Heart right ventricle (tissue), 16 donors: Measurements from ENCODE around the gene MFAP3. TPM values are rescaled to one million over a fixed set of nuclear protein-coding genes. Genes with fewer than 3 reads are reported as not detected.
A peak's percentile ranks its signal among the peaks of the same experiment; 100 is the strongest.

ENCODE experiments used
- ATAC-seq, 8 donors: fragments of 200-7000 bp; cut with Tn5 transposase; one replicate each; pipeline ENCODE4 v1.9.1; 2020; ENCODE audit warnings: mild to moderate bottlenecking in 8 of 8, moderate library complexity in 8 of 8, moderate number of reproducible peaks in 1 of 8
- DNase-seq, 2 donors: peaks; one replicate each; pipeline ENCODE4 v3.0.0-alpha.2; 2020
- H3K27ac ChIP-seq, 10 donors: fragments of 200-600 bp; sonication (generic) in 2 of 10; one replicate each; pipeline versions ENCODE4 v1.5.0 to v1.8.0; 2020 to 2022; ENCODE audit warnings: mild to moderate bottlenecking in 3 of 10
- H3K27me3 ChIP-seq, 7 donors: fragments of 200-600 bp; one replicate each; pipeline ENCODE4 v1.8.0; 2021 to 2022; ENCODE audit warnings: mild to moderate bottlenecking in 2 of 7
- H3K36me3 ChIP-seq, 9 donors: fragments of 200-600 bp; sonication (generic) in 1 of 9; one replicate each; pipeline versions ENCODE4 v1.5.0 to v1.8.0; 2020 to 2022; ENCODE audit warnings: mild to moderate bottlenecking in 2 of 9
- H3K4me1 ChIP-seq, 9 donors: fragments of 200-600 bp; sonication (generic) in 1 of 9; one replicate each; pipeline versions ENCODE4 v1.5.0 to v1.8.0; 2020 to 2022; ENCODE audit warnings: mild to moderate bottlenecking in 4 of 9
- H3K4me3 ChIP-seq, 10 donors: fragments of 200-600 bp; sonication (generic) in 2 of 10; one replicate each; pipeline versions ENCODE4 v1.5.0 to v1.8.0; 2020 to 2022; ENCODE audit warnings: mild to moderate bottlenecking in 7 of 10, moderate library complexity in 2 of 10
- H3K9me3 ChIP-seq, 11 donors: fragments of 200-600 bp in 10 of 11; sonication (generic) in 2 of 11; one replicate each; pipeline versions ENCODE4 v1.5.0 to v1.8.0; 2013 to 2022; ENCODE audit warnings: mild to moderate bottlenecking in 2 of 11, control low read depth in 1 of 11, moderate library complexity in 1 of 11
- WGBS, 2 donors: extraction: QIAGEN DNeasy Blood & Tissue Kit; methylation state at CpG; one replicate each; pipeline ENCODE4 v1.1.7; 2013; ENCODE audit warnings: inconsistent platforms in 1 of 2; 5-methylcytosine and 5-hydroxymethylcytosine counted together
- intact Hi-C, 10 donors: fragments of 100-400 bp; cut with DNase I; formaldehyde crosslinking; loops; one replicate each; pipeline versions ENCODE4 v1.11.1 to v1.14.2; 2022
- polyA plus RNA-seq, 2 donors: library from polyadenylated mRNA; stranded (reverse); fragments of 200-250 nt; gene quantifications; one replicate each; pipeline ENCODE4 v1.2.3, GENCODE V29; 2013
- total RNA-seq, 10 donors: library from RNA; stranded (reverse); fragmentation: NEBNext Ultra II Directional in 3 of 10; extraction: Animal tissue kit (Norgen Biotek cat#: 25700) in 3 of 10; gene quantifications; one replicate each; pipeline versions ENCODE4 v1.2.1 to v1.2.4, GENCODE V29; 2021 to 2023
- TF ChIP-seq, protein P1 (sequence below), 9 donors: fragments of 200-600 bp; sonication (generic) in 2 of 9; IDR thresholded peaks; one replicate each; pipeline versions ENCODE4 v1.5.0 to v1.8.0; 2021 to 2022; ENCODE audit warnings: antibody characterized with exemption in 9 of 9, mild to moderate bottlenecking in 5 of 9, moderate library complexity in 1 of 9
- donor health status: Arrhythmogenic right ventricular cardiomyopathy.
- donor health status: ischemic (EF 13 %, LVEDD 7.1; RV severe dilation, severe dysfunction).
- donor health status: healthy with polysubstance abuse.
- donor health status: DM: no; HTN: yes; CAD: no.
- donor health status: DM: no; HTN: no; CAD: no.
- donor health status: ischemic (EF 25% LVEDD 6.9; RV normal size, moderate dysfunction).
- donor health status: ischemic (EF 25% LVEDD 5.7; RV mildly dilated, moderate dysfunction).
- donor health status: healthy.
- donor health status: DM: yes; HTN: yes; CAD: no.
- donor health status: Ischemic cardiomyopathy.
- donor health status: ischemic (EF 35%, LVEDD 5.7; RV mildly dilated, moderate dysfunction).
- donor health status: nonischemic (EF 11% LVEDD 7.7; RV severe dilation, severe dysfunction).
- donor health status: DM: yes; HTN: yes; CAD: no.
- donor health status: PGD.
- donor health status: ischemic (EF 29% LVEDD 5.4; RV normal size, mild dysfunction).
- donor health status: nonischemic (EF 23%, LVEDD 6.1; RV moderate dilation, normal function).

Gene MFAP3
- total and polyA plus RNA-seq, 12 donors = 2.7 to 44.3 (median 32.2) TPM

DNA sequence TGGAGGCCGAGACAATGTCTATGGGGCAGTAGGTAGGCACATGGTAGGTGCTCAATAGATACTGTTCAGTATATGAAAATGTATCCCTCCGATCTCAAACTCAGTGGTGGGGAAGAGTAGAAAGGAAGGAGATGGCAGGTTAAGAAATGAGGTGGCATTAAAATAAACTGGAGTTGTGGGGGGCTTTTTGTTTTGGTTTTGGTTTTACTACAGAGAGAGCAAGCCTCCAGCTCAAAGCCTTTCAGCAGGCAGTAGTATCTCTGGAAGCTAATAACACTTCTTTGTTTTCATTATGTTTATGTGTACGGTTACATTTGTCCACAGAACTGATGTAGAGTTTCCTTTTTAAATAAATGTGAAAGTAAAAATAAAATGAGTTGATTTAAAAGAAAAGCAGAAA lies 8.6 kb downstream of the MFAP3 start:
- WGBS, 2 donors = 80 to 88% methylated on average over 3 of the region's 3 CpGs
- no peak for DNase-seq
- intact Hi-C loops = no loop called here
- Histone ChIP-seq H3K27me3 (no peaks in the 10 kb centered on the region), H3K27ac (peak overlapping the region in 1 of 10 donors; percentile 5), H3K36me3 (peaks cover 0 to 46% (median 5%) of the 10 kb centered on the region in 9 donors), H3K4me1 (peaks cover 0 to 75% (median 45%) of the 10 kb centered on the region in 9 donors), H3K9me3 (no peaks in the 10 kb centered on the region), H3K4me3 (no peak overlapping the region)
- TF ChIP-seq, protein P1, sequence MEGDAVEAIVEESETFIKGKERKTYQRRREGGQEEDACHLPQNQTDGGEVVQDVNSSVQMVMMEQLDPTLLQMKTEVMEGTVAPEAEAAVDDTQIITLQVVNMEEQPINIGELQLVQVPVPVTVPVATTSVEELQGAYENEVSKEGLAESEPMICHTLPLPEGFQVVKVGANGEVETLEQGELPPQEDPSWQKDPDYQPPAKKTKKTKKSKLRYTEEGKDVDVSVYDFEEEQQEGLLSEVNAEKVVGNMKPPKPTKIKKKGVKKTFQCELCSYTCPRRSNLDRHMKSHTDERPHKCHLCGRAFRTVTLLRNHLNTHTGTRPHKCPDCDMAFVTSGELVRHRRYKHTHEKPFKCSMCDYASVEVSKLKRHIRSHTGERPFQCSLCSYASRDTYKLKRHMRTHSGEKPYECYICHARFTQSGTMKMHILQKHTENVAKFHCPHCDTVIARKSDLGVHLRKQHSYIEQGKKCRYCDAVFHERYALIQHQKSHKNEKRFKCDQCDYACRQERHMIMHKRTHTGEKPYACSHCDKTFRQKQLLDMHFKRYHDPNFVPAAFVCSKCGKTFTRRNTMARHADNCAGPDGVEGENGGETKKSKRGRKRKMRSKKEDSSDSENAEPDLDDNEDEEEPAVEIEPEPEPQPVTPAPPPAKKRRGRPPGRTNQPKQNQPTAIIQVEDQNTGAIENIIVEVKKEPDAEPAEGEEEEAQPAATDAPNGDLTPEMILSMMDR (IDR thresholded peaks at IDR 0.05) = no peak
- ATAC-seq = no peak

DNA sequence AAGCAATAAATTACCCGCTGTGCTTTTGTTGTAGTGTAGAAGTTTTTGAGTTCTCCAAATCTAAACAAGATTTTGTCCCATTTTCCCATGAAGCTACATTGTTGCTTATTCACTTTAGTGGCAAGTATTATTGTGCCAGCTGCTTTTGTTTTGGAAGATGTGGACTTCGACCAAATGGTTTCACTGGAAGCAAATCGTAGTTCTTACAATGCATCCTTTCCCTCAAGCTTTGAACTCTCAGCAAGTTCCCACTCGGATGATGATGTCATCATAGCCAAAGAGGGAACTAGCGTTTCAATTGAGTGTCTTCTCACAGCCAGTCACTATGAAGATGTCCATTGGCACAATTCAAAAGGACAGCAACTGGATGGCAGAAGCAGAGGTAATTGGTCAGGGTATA lies 10.9 kb downstream of the MFAP3 start:
- TF ChIP-seq, protein P1 (IDR thresholded peaks at IDR 0.05) = no peak
- Histone ChIP-seq H3K4me3 (no peak overlapping the region), H3K27ac (no peak overlapping the region), H3K36me3 (peaks cover 0 to 65% (median 14%) of the 10 kb centered on the region in 9 donors), H3K27me3 (no peaks in the 10 kb centered on the region), H3K4me1 (peaks cover 0 to 52% (median 30%) of the 10 kb centered on the region in 9 donors), H3K9me3 (no peaks in the 10 kb centered on the region)
- WGBS, 2 donors = 84 to 93% methylated on average over 5 of the region's 5 CpGs
- DNase-seq = no peak
- intact Hi-C loops = loop anchor here in 2 of 10 donors (10.0 kb wide), 1 partner anchor 65 kb away; no protein-coding TSS in a partner anchor
- no peak for ATAC-seq

DNA sequence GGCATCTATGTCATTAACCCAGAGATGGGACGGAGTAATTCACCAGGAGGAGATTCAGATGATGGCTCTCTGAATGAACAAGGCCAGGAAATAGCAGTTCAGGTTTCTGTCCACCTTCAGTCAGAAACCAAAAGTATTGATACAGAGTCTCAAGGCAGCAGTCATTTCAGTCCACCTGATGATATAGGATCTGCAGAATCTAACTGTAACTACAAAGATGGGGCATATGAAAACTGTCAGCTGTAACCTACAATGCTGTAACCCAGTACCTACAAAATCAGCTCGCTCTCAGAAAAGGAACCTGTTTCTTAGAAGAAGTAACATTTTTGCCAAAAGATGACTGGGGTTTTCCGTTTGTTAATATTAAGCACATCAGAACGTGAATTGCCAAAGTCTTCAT lies 14.7 kb downstream of the MFAP3 start:
- Histone ChIP-seq H3K27ac (no peak overlapping the region), H3K27me3 (no peaks in the 10 kb centered on the region), H3K4me3 (no peak overlapping the region), H3K9me3 (no peaks in the 10 kb centered on the region), H3K36me3 (peaks cover 0 to 76% (median 14%) of the 10 kb centered on the region in 9 donors), H3K4me1 (peaks cover under 1 to 27% (median 22%) of the 10 kb centered on the region in 9 donors)
- 95 to 96% methylated on average over 4 of the region's 4 CpGs for WGBS, 2 donors
- no peak for DNase-seq
- TF ChIP-seq, protein P1 (IDR thresholded peaks at IDR 0.05) = no peak
- intact Hi-C loops = loop anchor here in 2 of 10 donors (10.0 kb wide), 1 partner anchor 69 kb away; no protein-coding TSS in a partner anchor
- no peak for ATAC-seq

DNA sequence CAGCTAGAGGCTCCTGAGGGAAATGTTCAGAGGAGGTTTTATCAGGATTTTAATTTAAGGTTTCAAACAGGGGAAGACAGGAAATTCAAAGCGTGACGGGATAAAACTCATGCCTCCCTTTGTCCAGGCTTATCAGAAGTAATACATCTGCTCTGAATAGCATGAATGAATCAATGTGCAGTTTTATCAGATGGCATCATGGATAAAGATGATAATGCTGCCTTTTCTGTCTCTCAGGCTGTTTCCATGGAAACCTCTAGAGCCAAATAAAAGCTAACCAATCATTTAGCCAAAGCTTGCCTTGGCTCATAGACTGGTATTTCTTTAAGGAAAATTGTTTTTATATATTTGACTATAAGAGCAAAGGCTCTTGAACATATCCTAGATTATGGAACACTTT lies 16.4 kb downstream of the MFAP3 start:
- no peak for ATAC-seq
- Histone ChIP-seq H3K9me3 (no peaks in the 10 kb centered on the region), H3K27me3 (no peaks in the 10 kb centered on the region), H3K36me3 (peaks cover 0 to 69% (median 14%) of the 10 kb centered on the region in 9 donors), H3K4me1 (peaks cover 3 to 25% (median 15%) of the 10 kb centered on the region in 9 donors), H3K4me3 (no peak overlapping the region), H3K27ac (no peak overlapping the region)
- DNase-seq = no peak
- TF ChIP-seq, protein P1 (IDR thresholded peaks at IDR 0.05) = no peak
- WGBS, 2 donors = 70 to 76% methylated on average over 2 of the region's 2 CpGs
- intact Hi-C loops = loop anchor here in 2 of 10 donors (10.0 kb wide), 1 partner anchor 70 kb away; no protein-coding TSS in a partner anchor
